DLD1 (cell line): ENCODE measurements around the gene PCDH9.

Experiments
- in situ Hi-C: cut with HindIII; loops from 2 replicates; pipeline ENCODE4 v1.10.0; 2017; ENCODE audit warnings: low sequenced_read_pairs

The PCDH9 gene

GRCh38 chr13:66429156-66429555, 801.0 kb downstream of the PCDH9 start:
- in situ Hi-C loops = no loop called here

GRCh38 chr13:66427458-66427861, 802.7 kb downstream of the PCDH9 start:
- in situ Hi-C loops = no loop called here

GRCh38 chr13:66425741-66426140, 804.4 kb downstream of the PCDH9 start:
- in situ Hi-C loops = no loop called here

DNA sequence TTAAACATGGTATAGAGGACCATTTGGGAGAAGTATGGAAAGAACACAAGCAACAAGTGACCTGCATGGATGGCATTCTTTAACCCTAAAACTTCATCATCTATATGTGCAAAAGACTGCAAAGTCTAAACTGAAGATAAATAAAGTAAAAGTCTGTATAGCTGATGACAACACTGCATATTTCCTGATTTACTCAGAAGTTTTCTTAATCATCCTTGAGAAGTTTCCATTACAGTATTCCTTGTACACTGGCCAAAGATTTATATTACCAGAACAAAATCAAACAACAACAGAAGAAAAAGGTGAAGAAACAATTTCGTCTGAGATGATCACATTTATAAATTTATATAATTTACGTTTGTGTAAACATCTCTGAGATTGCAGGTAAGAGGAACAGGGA, 805.7 kb downstream of the PCDH9 start:
- in situ Hi-C loops = no loop called here

- in situ Hi-C loops = no loop called here
These were observed 814.7 kb downstream of the PCDH9 start for GRCh38 chr13:66415444-66415843.

DNA sequence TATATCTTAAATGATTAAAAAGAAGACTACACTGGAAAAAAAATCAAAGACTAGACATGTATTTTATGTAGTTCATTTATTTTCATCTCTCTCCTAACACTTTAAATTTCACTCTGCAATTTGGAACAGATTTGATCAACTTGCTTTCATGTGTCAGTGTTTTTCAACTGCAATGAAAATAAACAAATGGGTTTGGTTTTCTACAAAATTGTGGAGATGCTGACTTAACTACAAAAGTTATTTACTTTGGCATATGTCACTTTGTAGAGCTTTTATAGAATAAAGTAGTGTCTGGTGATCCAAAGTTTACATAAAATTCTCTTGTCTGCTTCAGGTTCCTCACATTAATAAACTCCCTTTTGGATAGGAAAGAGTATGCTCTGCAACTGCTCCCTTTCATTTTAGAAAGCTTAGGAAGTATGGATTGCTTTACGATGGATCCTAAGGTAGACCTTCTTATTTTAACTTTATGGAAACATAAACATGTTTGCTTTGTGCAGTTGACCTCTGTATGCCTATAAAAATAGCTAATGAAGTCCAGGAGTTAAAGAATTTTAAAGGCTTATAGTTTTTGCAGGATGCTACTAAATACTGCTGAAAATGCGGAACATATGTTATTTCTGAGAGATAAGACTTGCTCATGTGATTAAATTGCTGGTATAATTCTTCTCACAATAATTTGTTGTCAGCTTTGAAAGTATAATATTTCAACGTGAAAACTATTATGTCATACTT, 815.9 kb downstream of the PCDH9 start:
- in situ Hi-C loops = no loop called here

DNA sequence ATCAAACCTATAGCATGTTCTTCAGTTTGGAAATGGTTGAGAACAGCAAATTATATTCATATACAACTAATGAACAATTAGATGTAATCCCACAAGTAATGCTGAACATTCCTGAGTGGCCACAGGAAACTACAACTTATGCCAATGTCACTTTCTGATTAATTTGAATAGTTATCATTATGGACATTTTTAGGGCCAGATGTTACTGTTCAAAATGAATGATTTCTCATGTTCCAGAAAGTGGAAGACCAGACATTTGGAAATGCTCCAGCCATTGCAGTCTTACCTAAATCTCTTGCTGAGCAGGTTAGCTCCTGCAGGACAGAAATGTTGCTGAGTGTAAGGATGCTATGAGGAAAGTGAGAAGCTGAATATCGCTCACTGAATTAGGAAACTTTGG, 819.8 kb downstream of the PCDH9 start:
- in situ Hi-C loops = no loop called here

GRCh38 chr13:66409542-66409941, 820.6 kb downstream of the PCDH9 start:
- in situ Hi-C loops = no loop called here

- in situ Hi-C loops = no loop called here
These were observed 823.0 kb downstream of the PCDH9 start for GRCh38 chr13:66407128-66407527.

- in situ Hi-C loops = no loop called here
These were observed 824.0 kb downstream of the PCDH9 start for GRCh38 chr13:66405908-66406802.

- in situ Hi-C loops = no loop called here
These were observed 827.6 kb downstream of the PCDH9 start for GRCh38 chr13:66402546-66402945.

DNA sequence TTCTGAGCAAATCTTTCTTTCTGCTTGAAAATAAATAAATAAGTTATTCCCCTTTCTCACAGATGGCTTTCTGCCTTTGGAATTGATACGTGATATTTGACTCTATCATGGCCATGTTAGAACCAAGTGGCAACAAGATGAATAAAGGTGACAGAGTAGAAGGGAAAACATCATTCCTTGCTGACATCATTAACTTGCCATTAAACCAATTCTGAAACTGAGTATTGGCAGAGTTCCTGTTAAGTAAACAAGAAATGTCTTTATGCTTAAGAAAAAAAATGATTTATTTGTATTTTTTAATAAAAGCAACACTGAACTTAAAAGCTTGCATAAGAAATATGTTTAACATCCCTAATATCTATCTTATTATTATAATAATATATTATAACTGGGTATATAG, 828.1 kb downstream of the PCDH9 start:
- in situ Hi-C loops = no loop called here

DNA sequence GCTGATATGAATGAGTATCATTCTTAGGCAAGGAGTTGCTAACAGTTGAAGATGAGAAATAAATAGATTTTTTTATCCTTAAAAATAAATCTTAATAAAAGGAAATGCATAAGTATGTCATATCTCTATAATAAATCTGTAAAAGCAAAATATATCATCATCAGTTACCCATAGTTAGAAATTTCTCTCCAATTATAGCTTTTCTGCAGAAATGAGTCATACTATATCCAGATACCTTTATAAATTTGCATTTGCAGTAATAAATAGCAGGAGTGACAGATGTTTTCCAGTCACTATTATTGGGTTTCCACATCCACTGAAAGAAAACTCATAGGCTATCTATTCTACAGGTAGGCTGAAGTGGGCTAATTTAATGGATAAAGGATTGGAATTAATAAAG, 829.8 kb downstream of the PCDH9 start:
- in situ Hi-C loops = no loop called here

DNA sequence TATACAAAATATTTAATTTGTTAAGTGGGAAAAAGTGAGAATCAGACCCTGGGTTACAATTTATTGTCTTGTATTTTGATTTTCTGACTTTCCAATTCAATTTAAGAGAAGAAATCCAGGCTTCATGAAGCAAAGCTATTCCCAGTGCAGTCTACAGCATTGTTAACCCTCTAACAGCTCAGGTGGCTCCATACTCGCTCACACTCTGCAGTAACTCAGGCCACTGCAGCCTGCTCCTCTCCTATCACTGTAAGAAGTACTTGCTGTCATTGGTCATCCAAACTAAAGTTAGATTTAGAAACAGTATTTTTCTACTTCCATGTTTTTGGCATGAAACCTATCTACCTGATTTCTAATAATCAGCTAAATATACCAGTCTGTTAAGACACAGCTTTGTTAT, 830.3 kb downstream of the PCDH9 start:
- in situ Hi-C loops = no loop called here

DNA sequence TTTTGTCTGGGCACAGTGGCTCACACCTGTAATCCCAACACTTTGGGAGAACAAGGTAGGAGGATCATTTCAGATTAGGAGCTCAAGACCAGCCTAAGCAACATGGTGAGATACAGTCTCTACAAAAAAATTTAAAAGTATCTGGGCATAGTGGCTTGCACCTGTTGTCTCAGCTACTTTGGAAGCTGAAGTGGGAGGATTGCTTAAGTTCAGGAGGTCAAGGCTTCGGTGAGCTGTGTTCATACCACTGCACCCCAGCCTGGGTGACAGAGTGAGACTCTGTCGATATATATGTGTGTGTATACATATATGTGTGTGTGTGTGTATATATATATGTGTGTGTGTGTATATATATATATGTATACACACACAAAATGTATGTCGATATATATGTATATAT, 833.0 kb downstream of the PCDH9 start:
- in situ Hi-C loops = no loop called here

GRCh38 chr13:66391322-66391721, 838.8 kb downstream of the PCDH9 start:
- in situ Hi-C loops = no loop called here

DNA sequence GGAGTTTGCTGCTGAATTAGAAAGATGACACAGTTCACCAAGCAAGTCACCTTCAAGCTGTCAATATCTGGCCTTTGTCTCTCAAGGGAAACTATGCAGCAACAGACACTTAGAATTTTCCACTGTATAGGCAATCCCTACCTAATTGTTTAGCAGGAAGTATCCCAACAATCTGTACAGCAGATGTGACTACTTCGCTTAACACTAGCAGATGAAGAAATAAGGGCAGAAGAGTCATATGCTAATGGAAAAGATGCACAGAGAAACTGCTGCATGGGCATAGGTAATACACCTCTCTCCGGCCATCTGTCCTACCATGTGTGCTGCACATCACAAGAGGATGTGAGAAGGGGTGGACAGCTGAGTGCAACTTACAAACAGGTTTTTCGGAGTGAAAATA, 851.2 kb downstream of the PCDH9 start:
- in situ Hi-C loops = no loop called here

DNA sequence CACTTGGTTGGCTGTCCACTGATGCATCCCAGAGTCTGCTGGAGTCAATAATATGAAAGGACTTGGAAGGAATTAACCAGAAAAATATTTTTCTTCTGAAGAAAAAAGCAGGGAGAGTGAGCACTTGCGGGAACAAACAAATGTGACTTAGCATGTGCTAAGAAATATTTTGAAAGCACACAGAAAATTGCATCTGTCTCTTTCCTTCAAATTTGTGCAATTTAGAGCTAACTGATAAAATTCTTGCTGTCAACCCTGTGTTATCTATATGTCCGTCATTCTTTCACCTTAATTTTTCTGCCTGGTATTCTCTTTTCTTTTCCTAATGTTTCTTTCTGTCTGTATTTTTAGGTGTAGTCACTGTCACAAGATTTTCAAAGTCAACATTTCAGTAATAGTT, 852.6 kb downstream of the PCDH9 start:
- in situ Hi-C loops = no loop called here

DNA sequence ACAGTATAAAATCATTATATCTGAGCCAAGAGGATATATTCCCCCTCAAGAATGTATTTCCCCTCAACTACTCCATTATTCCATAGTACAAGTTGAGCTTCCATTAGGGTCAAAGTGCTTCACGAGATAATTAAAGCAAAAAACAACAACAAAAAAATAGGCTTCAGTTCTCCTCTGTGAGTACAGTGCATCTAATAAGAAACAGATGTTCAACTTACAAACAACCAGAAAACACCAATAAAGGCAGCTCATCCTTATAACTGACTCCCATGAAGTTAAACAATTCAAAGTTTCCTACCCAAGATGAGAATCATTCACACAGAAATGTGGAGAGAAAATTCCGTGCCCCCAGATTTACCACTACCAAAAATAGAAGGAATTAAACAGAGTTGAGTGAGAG, 854.4 kb downstream of the PCDH9 start:
- in situ Hi-C loops = no loop called here

DNA sequence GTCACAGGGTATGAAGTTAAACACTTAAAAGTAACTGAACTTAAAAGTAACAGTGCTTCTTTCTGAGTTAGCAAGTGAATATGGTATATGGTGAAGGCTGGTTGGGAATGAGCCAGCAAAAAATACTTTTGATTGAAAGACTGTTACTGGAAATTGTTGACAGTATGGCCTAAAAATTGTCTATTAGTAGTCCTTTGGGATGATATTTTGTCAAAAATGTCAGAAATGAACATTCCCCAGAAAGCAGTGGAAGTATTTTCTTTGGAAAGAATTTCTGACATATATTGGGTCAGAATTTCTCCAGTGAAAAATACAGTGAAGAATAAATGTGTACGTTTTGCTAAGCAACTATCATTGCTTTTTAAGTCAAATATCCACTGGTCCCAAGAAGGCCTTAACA, 860.5 kb downstream of the PCDH9 start:
- in situ Hi-C loops = no loop called here

GRCh38 chr13:66367356-66367755, 862.8 kb downstream of the PCDH9 start:
- in situ Hi-C loops = no loop called here

- in situ Hi-C loops = no loop called here
These were observed 865.0 kb downstream of the PCDH9 start for GRCh38 chr13:66365101-66365500.
